Caco-2 (cell line): ENCODE data around the gene SLC6A6. TPM values are rescaled to one million over a fixed set of nuclear protein-coding genes. Genes with fewer than 3 reads are reported as not detected.
A peak's percentile ranks its signal among the peaks of the same experiment; 100 is the strongest.

Experiments
- BruUV-seq: library from RNA; stranded (reverse); fragments of 400-500 nt; replicated peaks from 2 replicates; lab custom pipeline; 2021; lab: Mats Ljungman, UMichigan
- CTCF ChIA-PET: fragments of 300-600 bp; sonication (Branson Sonifier 250); formaldehyde crosslinking; loops from one replicate; lab custom pipeline; 2022; ENCODE audit warnings: antibody characterized with exemption; lab: Charles Lee
- POLR2A ChIA-PET: fragments of 300-600 bp; sonication (Branson Sonifier 250); formaldehyde crosslinking; loops from one replicate; lab custom pipeline; 2022; ENCODE audit warnings: antibody characterized with exemption; lab: Charles Lee
- DNase-seq, 2 experiments: peaks; one replicate each; pipeline versions ENCODE4 v3.0.0 to v3.0.0-alpha.2; 2020 to 2022
- H3K27me3 ChIP-seq: replicated peaks from 2 replicates; pipeline ENCODE4 v1.6.0; 2011; ENCODE audit warnings: low read length; ENCODE audit not compliant: control insufficient read depth, insufficient read depth
- H3K36me3 ChIP-seq: 2 replicates; pipeline ENCODE4 v1.5.1; 2011; ENCODE audit warnings: low read length; ENCODE audit not compliant: control insufficient read depth, insufficient read depth
- H3K4me1 ChIP-seq: fragments of 250-450 bp; sonication (Bioruptor Pico); 2 replicates; pipeline ENCODE4 v1.5.1; 2020; ENCODE audit warnings: mild to moderate bottlenecking
- H3K4me3 ChIP-seq: 2 replicates; pipeline ENCODE4 v1.5.1; 2011; ENCODE audit warnings: low read depth, mild to moderate bottlenecking, control low read depth, low read length
- H3K9me3 ChIP-seq: fragments of 250-450 bp; sonication (Bioruptor Pico); 2 replicates; pipeline ENCODE4 v1.5.1; 2020; ENCODE audit warnings: mild to moderate bottlenecking, moderate library complexity
- H3K27ac Mint-ChIP-seq: one replicate; pipeline ENCODE4 v1.8.0; 2022; ENCODE audit warnings: mixed read lengths; ENCODE audit not compliant: unreplicated experiment
- H3K27me3 Mint-ChIP-seq: one replicate; pipeline ENCODE4 v1.8.0; 2022; ENCODE audit warnings: mixed read lengths; ENCODE audit not compliant: insufficient read depth, unreplicated experiment
- H3K36me3 Mint-ChIP-seq: one replicate; pipeline ENCODE4 v1.8.0; 2022; ENCODE audit warnings: mild to moderate bottlenecking, mixed read lengths; ENCODE audit not compliant: insufficient read depth, unreplicated experiment
- H3K4me1 Mint-ChIP-seq: one replicate; pipeline ENCODE4 v1.8.0; 2022; ENCODE audit warnings: low read depth, mixed read lengths; ENCODE audit not compliant: unreplicated experiment
- H3K4me3 Mint-ChIP-seq: one replicate; pipeline ENCODE4 v1.8.0; 2022; ENCODE audit warnings: mild to moderate bottlenecking, moderate library complexity, mixed read lengths; ENCODE audit not compliant: unreplicated experiment
- H3K9me3 Mint-ChIP-seq: one replicate; pipeline ENCODE4 v1.8.0; 2022; ENCODE audit warnings: mixed read lengths; ENCODE audit not compliant: unreplicated experiment
- intact Hi-C: fragments of 100-400 bp; cut with micrococcal nuclease; formaldehyde crosslinking; loops from one replicate; pipeline ENCODE4 v1.10.0; 2022; ENCODE audit not compliant: unreplicated experiment
- total RNA-seq: library from RNA; stranded (reverse); gene quantifications from 2 replicates; pipeline ENCODE4 v1.2.3, GENCODE V29; 2022
- TF ChIP-seq, protein P1 (sequence below), 2 experiments: fragments of 200-600 bp in 1 of 2; IDR thresholded peaks; 1 replicate in 1 of 2; 2 replicates in 1 of 2; pipeline versions ENCODE4 v1.5.1 to v1.8.0; 2011 to 2022; ENCODE audit warnings: antibody characterized with exemption in 1 of 2, control low read depth in 1 of 2, inconsistent platforms in 1 of 2, low read depth in 1 of 2, low read length in 1 of 2, mild to moderate bottlenecking in 1 of 2, moderate library complexity in 1 of 2; ENCODE audit not compliant: insufficient read depth in 1 of 2, severe bottlenecking in 1 of 2, unreplicated experiment in 1 of 2

The SLC6A6 gene
- total RNA-seq, 1 experiment from 2014 or later = 49.6 TPM

DNA sequence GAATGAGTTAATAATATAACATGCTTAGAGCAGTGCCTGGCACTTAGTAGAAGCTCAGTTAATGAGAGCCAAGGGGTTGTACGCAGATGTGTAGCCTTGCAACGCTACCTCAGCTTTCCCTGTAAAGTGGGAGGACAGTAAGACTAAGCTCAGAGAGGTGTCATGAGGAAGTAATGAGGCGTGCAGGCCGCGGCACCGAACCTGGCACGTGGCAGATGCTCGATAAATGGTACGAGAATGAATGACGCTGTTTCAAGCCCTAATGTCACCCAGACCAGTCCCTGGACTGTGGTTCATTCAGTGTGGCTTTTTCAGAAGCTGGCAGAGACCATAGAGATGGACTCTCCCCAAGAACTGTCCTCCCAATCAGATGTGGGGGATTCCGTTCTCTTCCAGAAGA, 116.5 kb downstream of the SLC6A6 start:
- Histone ChIP-seq H3K4me1 (no peaks in the 10 kb centered on the region), H3K9me3 (no peaks in the 10 kb centered on the region), H3K36me3 (no peaks in the 10 kb centered on the region), H3K4me3 (no peak overlapping the region), H3K27me3 (no peaks in the 10 kb centered on the region)
- H3K27me3 Mint-ChIP-seq = no peaks in the 10 kb centered on the region
- no peak overlapping the region for H3K4me3 Mint-ChIP-seq
- intact Hi-C loops = no loop called here
- no peak overlapping the region for H3K27ac Mint-ChIP-seq
- ChIA-PET CTCF (no interaction called here), POLR2A (no interaction called here)
- TF ChIP-seq, protein P1, sequence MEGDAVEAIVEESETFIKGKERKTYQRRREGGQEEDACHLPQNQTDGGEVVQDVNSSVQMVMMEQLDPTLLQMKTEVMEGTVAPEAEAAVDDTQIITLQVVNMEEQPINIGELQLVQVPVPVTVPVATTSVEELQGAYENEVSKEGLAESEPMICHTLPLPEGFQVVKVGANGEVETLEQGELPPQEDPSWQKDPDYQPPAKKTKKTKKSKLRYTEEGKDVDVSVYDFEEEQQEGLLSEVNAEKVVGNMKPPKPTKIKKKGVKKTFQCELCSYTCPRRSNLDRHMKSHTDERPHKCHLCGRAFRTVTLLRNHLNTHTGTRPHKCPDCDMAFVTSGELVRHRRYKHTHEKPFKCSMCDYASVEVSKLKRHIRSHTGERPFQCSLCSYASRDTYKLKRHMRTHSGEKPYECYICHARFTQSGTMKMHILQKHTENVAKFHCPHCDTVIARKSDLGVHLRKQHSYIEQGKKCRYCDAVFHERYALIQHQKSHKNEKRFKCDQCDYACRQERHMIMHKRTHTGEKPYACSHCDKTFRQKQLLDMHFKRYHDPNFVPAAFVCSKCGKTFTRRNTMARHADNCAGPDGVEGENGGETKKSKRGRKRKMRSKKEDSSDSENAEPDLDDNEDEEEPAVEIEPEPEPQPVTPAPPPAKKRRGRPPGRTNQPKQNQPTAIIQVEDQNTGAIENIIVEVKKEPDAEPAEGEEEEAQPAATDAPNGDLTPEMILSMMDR (IDR thresholded peaks at IDR 0.05; ENCODE audit: insufficient read depth in 1 of 2, low read depth in 1 of 2, low read length in 1 of 2, severe bottlenecking in 1 of 2, unreplicated experiment in 1 of 2) = no peak
- H3K36me3 Mint-ChIP-seq = no peaks in the 10 kb centered on the region
- no peak for DNase-seq
- H3K9me3 Mint-ChIP-seq = no peaks in the 10 kb centered on the region
- no TSS peak for BruUV-seq
- H3K4me1 Mint-ChIP-seq = no peaks in the 10 kb centered on the region

DNA sequence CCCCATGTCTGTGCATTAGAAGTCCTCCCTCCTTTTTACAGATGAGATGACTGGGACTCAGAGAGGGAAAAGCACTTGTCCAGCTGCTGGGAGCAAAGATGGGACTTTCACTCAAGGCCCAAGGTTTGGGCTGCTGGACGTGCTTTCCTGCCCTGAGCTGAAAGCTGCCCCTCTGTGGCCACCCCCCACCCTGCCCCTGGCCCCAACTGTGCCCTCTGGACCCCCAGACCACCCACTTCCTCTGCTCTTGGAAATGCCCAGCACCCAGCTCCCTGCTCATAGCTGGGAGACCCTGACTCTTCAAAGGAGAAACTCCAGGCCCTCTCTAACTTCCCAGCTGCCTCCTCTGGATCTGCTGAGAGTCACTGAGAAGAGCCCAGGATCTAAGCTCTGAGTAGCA, 117.0 kb downstream of the SLC6A6 start:
- H3K4me3 ChIP-seq = no peak overlapping the region
- Mint-ChIP-seq H3K27me3 (no peaks in the 10 kb centered on the region), H3K4me1 (no peaks in the 10 kb centered on the region), H3K9me3 (no peaks in the 10 kb centered on the region), H3K27ac (no peak overlapping the region), H3K4me3 (no peak overlapping the region), H3K36me3 (no peaks in the 10 kb centered on the region)
- ChIA-PET CTCF (no interaction called here), POLR2A (no interaction called here)
- TF ChIP-seq, protein P1 (IDR thresholded peaks at IDR 0.05; ENCODE audit: insufficient read depth in 1 of 2, low read depth in 1 of 2, low read length in 1 of 2, severe bottlenecking in 1 of 2, unreplicated experiment in 1 of 2) = no peak
- H3K4me1 ChIP-seq = no peaks in the 10 kb centered on the region
- no peaks in the 10 kb centered on the region for H3K27me3 ChIP-seq
- no peaks in the 10 kb centered on the region for H3K36me3 ChIP-seq
- peak in 1 of 2 experiments; percentile 9 for DNase-seq
- no peaks in the 10 kb centered on the region for H3K9me3 ChIP-seq
- intact Hi-C loops = no loop called here
- no TSS peak for BruUV-seq

DNA sequence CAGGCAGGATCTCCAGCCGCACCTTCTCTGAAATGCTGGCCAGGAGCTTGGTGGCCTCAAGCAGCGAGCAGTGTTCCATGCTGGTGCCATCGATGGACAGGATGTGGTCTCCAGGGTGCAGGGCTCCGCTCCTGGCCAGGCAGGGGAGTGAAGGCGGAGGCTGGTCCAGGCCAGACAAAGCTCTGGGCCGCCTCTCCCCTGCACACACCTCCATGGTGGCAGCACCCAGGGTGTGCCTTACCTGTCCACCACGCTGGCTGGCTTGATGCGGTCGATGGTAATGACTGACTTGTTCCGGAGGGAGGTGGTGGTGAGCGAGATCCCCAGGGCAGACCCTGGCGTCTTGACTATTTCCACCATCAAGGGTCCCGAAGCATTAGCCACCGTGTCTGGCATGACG, 117.7 kb downstream of the SLC6A6 start:
- ChIA-PET POLR2A (no interaction called here), CTCF (no interaction called here)
- peak in 1 of 2 experiments; percentile 26 for DNase-seq
- Mint-ChIP-seq H3K4me3 (no peak overlapping the region), H3K9me3 (no peaks in the 10 kb centered on the region), H3K27me3 (no peaks in the 10 kb centered on the region), H3K27ac (no peak overlapping the region), H3K36me3 (no peaks in the 10 kb centered on the region), H3K4me1 (no peaks in the 10 kb centered on the region)
- Histone ChIP-seq H3K4me1 (no peaks in the 10 kb centered on the region), H3K4me3 (no peak overlapping the region), H3K36me3 (no peaks in the 10 kb centered on the region), H3K9me3 (no peaks in the 10 kb centered on the region), H3K27me3 (no peaks in the 10 kb centered on the region)
- intact Hi-C loops = no loop called here
- no TSS peak for BruUV-seq
- TF ChIP-seq, protein P1 (IDR thresholded peaks at IDR 0.05; ENCODE audit: insufficient read depth in 1 of 2, low read depth in 1 of 2, low read length in 1 of 2, severe bottlenecking in 1 of 2, unreplicated experiment in 1 of 2) = no peak
